H1 (cell line): ENCODE measurements around the gene IFNGR1. TPM values are rescaled to one million over a fixed set of nuclear protein-coding genes. Genes with fewer than 3 reads are reported as not detected.

Experiments used
- CTCF ChIA-PET: fragments of 300-600 bp; sonication (Branson Sonifier 250); formaldehyde crosslinking; loops from one replicate; lab custom pipeline; 2021; ENCODE audit not compliant: partially characterized antibody; lab: Charles Lee
- POLR2A ChIA-PET: fragments of 300-600 bp; sonication (Branson Sonifier 250); formaldehyde crosslinking; loops from one replicate; lab custom pipeline; 2021; ENCODE audit warnings: inconsistent platforms; ENCODE audit not compliant: partially characterized antibody; lab: Charles Lee
- DNase-seq, 2 experiments: peaks; one replicate each; pipeline versions ENCODE4 v3.0.0 to v3.0.0-alpha.2; 2010 to 2022; ENCODE audit warnings: low spot score in 2 of 2, low read depth in 1 of 2, mixed read lengths in 1 of 2
- FAIRE-seq: peaks from 2 replicates; lab custom pipeline; 2011; peaks lifted over from hg19 to GRCh38; lab: Jason Lieb, UNC
- H2AFZ ChIP-seq: 2 replicates; pipeline ENCODE4 v1.8.1; 2012; ENCODE audit warnings: low read length, inconsistent platforms
- H2AK5ac ChIP-seq: 2 replicates; pipeline ENCODE4 v1.6.1; 2013; ENCODE audit warnings: low read depth, low read length
- H2BK120ac ChIP-seq: replicated peaks from 2 replicates; pipeline ENCODE3; 2013; ENCODE audit warnings: low read depth, low read length, inconsistent platforms
- H2BK12ac ChIP-seq: 2 replicates; pipeline ENCODE4 v1.6.1; 2013; ENCODE audit warnings: low read depth, low read length
- H2BK15ac ChIP-seq: 2 replicates; pipeline ENCODE4 v1.6.1; 2013; ENCODE audit warnings: low read length
- H2BK20ac ChIP-seq: 2 replicates; pipeline ENCODE4 v1.6.1; 2013; ENCODE audit warnings: low read length
- H2BK5ac ChIP-seq: 2 replicates; pipeline ENCODE4 v1.6.1; 2013; ENCODE audit warnings: low read depth, low read length
- H3K14ac ChIP-seq: 2 replicates; pipeline ENCODE4 v1.6.1; 2013; ENCODE audit warnings: inconsistent platforms; ENCODE audit not compliant: insufficient read length
- H3K18ac ChIP-seq: 2 replicates; pipeline ENCODE4 v1.6.1; 2013; ENCODE audit warnings: low read length; ENCODE audit errors: extremely low read depth
- H3K23ac ChIP-seq: 2 replicates; pipeline ENCODE4 v1.6.1; 2013; ENCODE audit warnings: inconsistent platforms; ENCODE audit not compliant: insufficient read length
- H3K23me2 ChIP-seq: 2 replicates; pipeline ENCODE4 v1.6.1; 2013; ENCODE audit warnings: low read depth, low read length
- H3K27ac ChIP-seq: 2 replicates; pipeline ENCODE4 v1.6.1; 2011; ENCODE audit warnings: low read depth, low read length, inconsistent platforms
- H3K27me3 ChIP-seq, 4 experiments: replicated peaks in 1 of 4; 1 replicate in 1 of 4; 2 replicates in 3 of 4; pipeline versions ENCODE4 v1.6.1 to v1.8.1; 2011 to 2013; ENCODE audit warnings: low read length in 3 of 4, mild to moderate bottlenecking in 3 of 4, inconsistent platforms in 2 of 4, mixed read lengths in 2 of 4, moderate library complexity in 1 of 4; ENCODE audit not compliant: control insufficient read depth in 3 of 4, insufficient read depth in 3 of 4; ENCODE audit errors: extremely low read depth in 1 of 4
- H3K36me3 ChIP-seq, 4 experiments: 2 replicates each; pipeline versions ENCODE4 v1.6.1 to v1.8.1; 2011 to 2013; ENCODE audit warnings: mild to moderate bottlenecking in 4 of 4, low read length in 3 of 4, moderate library complexity in 2 of 4, control low read depth in 1 of 4, inconsistent platforms in 1 of 4; ENCODE audit not compliant: insufficient read depth in 4 of 4, control insufficient read depth in 2 of 4
- H3K4ac ChIP-seq: replicated peaks from 2 replicates; pipeline ENCODE3; 2013; ENCODE audit warnings: low read length, low read depth, mixed read lengths, inconsistent platforms; ENCODE audit not compliant: insufficient read length
- H3K4me1 ChIP-seq, 4 experiments: replicated peaks in 1 of 4; 1 replicate in 1 of 4; 2 replicates in 3 of 4; pipeline versions ENCODE4 v1.6.1 to v1.8.1; 2011 to 2013; ENCODE audit warnings: low read length in 3 of 4, inconsistent platforms in 2 of 4, mixed read lengths in 1 of 4; ENCODE audit not compliant: insufficient read depth in 4 of 4, control insufficient read depth in 3 of 4
- H3K4me2 ChIP-seq, 2 experiments: 2 replicates each; pipeline versions ENCODE4 v1.6.1 to v1.8.1; 2011 to 2013; ENCODE audit warnings: low read depth in 2 of 2, low read length in 2 of 2, control low read depth in 1 of 2, inconsistent platforms in 1 of 2, mild to moderate bottlenecking in 1 of 2; ENCODE audit not compliant: insufficient read depth in 1 of 2
- H3K4me3 ChIP-seq, 4 experiments: fragments of 200-600, 300-600 bp in 1 of 4; sonication (generic), shearing (Covaris generic), sonication (Bioruptor Twin) in 1 of 4; 2 replicates each; pipeline versions ENCODE4 v1.5.1 to v1.8.1; 2011 to 2016; ENCODE audit warnings: low read length in 4 of 4, low read depth in 3 of 4, control low read depth in 2 of 4, inconsistent platforms in 2 of 4, mild to moderate bottlenecking in 2 of 4, mixed read lengths in 1 of 4, moderate library complexity in 1 of 4; ENCODE audit not compliant: insufficient read depth in 2 of 4; ENCODE audit errors: extremely low read depth in 1 of 4
- H3K56ac ChIP-seq: replicated peaks from 2 replicates; pipeline ENCODE3; 2013; ENCODE audit warnings: low read depth, mild to moderate bottlenecking, mixed read lengths, low read length, inconsistent platforms; ENCODE audit not compliant: insufficient read length
- H3K79me1 ChIP-seq: 2 replicates; pipeline ENCODE4 v1.6.1; 2013; ENCODE audit warnings: low read depth, low read length, control low read depth
- H3K79me2 ChIP-seq, 2 experiments: 2 replicates each; pipeline versions ENCODE4 v1.6.1 to v1.8.1; 2012 to 2013; ENCODE audit warnings: low read length in 2 of 2, mild to moderate bottlenecking in 2 of 2, inconsistent platforms in 1 of 2; ENCODE audit not compliant: insufficient read depth in 2 of 2, control insufficient read depth in 1 of 2
- H3K9ac ChIP-seq, 4 experiments: replicated peaks in 1 of 4; 1 replicate in 1 of 4; 2 replicates in 3 of 4; pipeline versions ENCODE4 v1.6.1 to v1.8.1; 2011 to 2013; ENCODE audit warnings: low read depth in 3 of 4, low read length in 3 of 4, control low read depth in 2 of 4, mild to moderate bottlenecking in 2 of 4, moderate library complexity in 2 of 4, inconsistent platforms in 1 of 4; ENCODE audit errors: extremely low read depth in 1 of 4
- H3K9me3 ChIP-seq, 2 experiments: 2 replicates each; pipeline versions ENCODE4 v1.6.1 to v1.8.1; 2012 to 2013; ENCODE audit warnings: mild to moderate bottlenecking in 2 of 2, moderate library complexity in 2 of 2, control low read depth in 1 of 2, inconsistent platforms in 1 of 2, low read depth in 1 of 2, low read length in 1 of 2, mixed read lengths in 1 of 2; ENCODE audit not compliant: insufficient read depth in 2 of 2
- H4K20me1 ChIP-seq, 2 experiments: replicated peaks in 1 of 2; 2 replicates each; pipeline versions ENCODE3 to v1.8.1; 2011 to 2013; ENCODE audit warnings: inconsistent platforms in 2 of 2, low read length in 2 of 2, mild to moderate bottlenecking in 1 of 2; ENCODE audit not compliant: insufficient read depth in 2 of 2, control insufficient read depth in 1 of 2
- H4K5ac ChIP-seq: 2 replicates; pipeline ENCODE4 v1.6.1; 2013; ENCODE audit warnings: low read length, low read depth, mixed read lengths, inconsistent platforms; ENCODE audit not compliant: insufficient read length
- H4K8ac ChIP-seq: 2 replicates; pipeline ENCODE4 v1.8.0; 2013; ENCODE audit warnings: mild to moderate bottlenecking, moderate library complexity, low read length, inconsistent platforms; ENCODE audit not compliant: insufficient read depth; ENCODE audit errors: extremely low read depth
- H4K91ac ChIP-seq: replicated peaks from 2 replicates; pipeline ENCODE3; 2013; ENCODE audit warnings: low read length, mixed read lengths, inconsistent platforms; ENCODE audit not compliant: insufficient read length
- ATF2 ChIP-seq: IDR thresholded peaks from 2 replicates; pipeline ENCODE4 v1.6.1; 2012; ENCODE audit warnings: low read length, inconsistent platforms
- CTBP2 ChIP-seq: IDR thresholded peaks from 2 replicates; pipeline ENCODE4 v1.7.0; 2011; ENCODE audit warnings: borderline replicate concordance, mild to moderate bottlenecking, moderate library complexity, mixed read lengths, low read length; ENCODE audit not compliant: insufficient read depth, insufficient read length
- EGR1 ChIP-seq: IDR thresholded peaks from 2 replicates; pipeline ENCODE4 v1.6.1; 2011; ENCODE audit warnings: low read depth, low read length, borderline replicate concordance
- EP300 ChIP-seq, 2 experiments: IDR thresholded peaks; 1 replicate in 1 of 2; 2 replicates in 1 of 2; pipeline ENCODE4 v1.6.1; 2011 to 2012; ENCODE audit warnings: low read depth in 2 of 2, low read length in 2 of 2, mild to moderate bottlenecking in 2 of 2, borderline replicate concordance in 1 of 2, inconsistent platforms in 1 of 2, moderate library complexity in 1 of 2
- GABPA ChIP-seq: IDR thresholded peaks from 2 replicates; pipeline ENCODE4 v1.6.1; 2011; ENCODE audit warnings: mild to moderate bottlenecking, low read length, moderate library complexity, borderline replicate concordance; ENCODE audit not compliant: insufficient read depth
- JUN ChIP-seq: IDR thresholded peaks from 2 replicates; pipeline ENCODE4 v1.6.1; 2011; ENCODE audit warnings: low read depth, mild to moderate bottlenecking, improper control_type of control experiment, low read length
- JUND ChIP-seq: IDR thresholded peaks from 2 replicates; pipeline ENCODE4 v1.6.1; 2011; ENCODE audit warnings: mild to moderate bottlenecking, improper control_type of control experiment, low read length
- MAFK ChIP-seq: IDR thresholded peaks from 2 replicates; pipeline ENCODE4 v1.6.1; 2012; ENCODE audit warnings: low read depth, mild to moderate bottlenecking, improper control_type of control experiment, low read length
- POLR2A ChIP-seq, 2 experiments: IDR thresholded peaks; 1 replicate in 1 of 2; 2 replicates in 1 of 2; pipeline ENCODE4 v1.6.1; 2011; ENCODE audit warnings: low read depth in 2 of 2, low read length in 2 of 2, mild to moderate bottlenecking in 2 of 2; ENCODE audit errors: control extremely low read depth in 1 of 2
- RAD21 ChIP-seq, 2 experiments: IDR thresholded peaks in 1 of 2; conservative IDR thresholded peaks in 1 of 2; 2 replicates each; pipeline ENCODE4 v1.6.1; 2011; ENCODE audit warnings: low read depth in 2 of 2, low read length in 2 of 2, improper control_type of control experiment in 1 of 2, inconsistent platforms in 1 of 2, mild to moderate bottlenecking in 1 of 2, moderate library complexity in 1 of 2
- RBBP5 ChIP-seq: IDR thresholded peaks from 2 replicates; pipeline ENCODE4 v1.7.1; 2012; ENCODE audit warnings: low read depth, mild to moderate bottlenecking, inconsistent platforms, low read length, moderate library complexity, borderline replicate concordance
- SAP30 ChIP-seq: fragments of 300-600 bp; sonication (generic); IDR thresholded peaks from 2 replicates; pipeline ENCODE4 v1.7.1; 2012; ENCODE audit warnings: low read length, moderate library complexity, mild to moderate bottlenecking, inconsistent platforms; ENCODE audit not compliant: insufficient read depth, insufficient replicate concordance
- TAF1 ChIP-seq: IDR thresholded peaks from 2 replicates; pipeline ENCODE4 v1.6.1; 2011; ENCODE audit warnings: mild to moderate bottlenecking, low read depth, low read length
- polyA plus RNA-seq, 7 experiments: library from polyadenylated mRNA; depleted of rRNA in 3 of 7; stranded (reverse) in 5 of 7; unstranded in 2 of 7; fragments of >200 nt in 5 of 7; fragments of 200-250 nt in 2 of 7; gene quantifications; 1 replicate in 5 of 7; 2 replicates in 1 of 7; 4 replicates in 1 of 7; pipeline versions ENCODE4 v1.2.1 to v1.2.3, GENCODE V29; 2011 to 2013; ENCODE audit warnings: missing spikeins in 2 of 7, mixed read lengths in 2 of 7
- total RNA-seq: library from RNA; stranded (reverse); fragmentation: NEBNext Ultra II Directional; extraction: Animal tissue kit (Norgen Biotek cat#: 25700); gene quantifications from 2 replicates; pipeline ENCODE4 v1.2.1, GENCODE V29; 2021

The IFNGR1 gene
- total and polyA plus RNA-seq, 2 of the 8 experiments (the other 6 are each of a cell fraction or from before 2014, with no cell fraction given), result 9.7 to 20.9 TPM

- H3K79me2 ChIP-seq, result peaks cover 20 to 78% of the 10 kb centered on the region in 2 experiments
- FAIRE-seq (no peak), DNase-seq (no peak)
- no peak overlapping the region for H2BK20ac ChIP-seq
- no peak overlapping the region for H3K23ac ChIP-seq
- peaks cover 14% of the 10 kb centered on the region for H3K79me1 ChIP-seq
- peaks cover 0 to 9% (median 4%) of the 10 kb centered on the region in 4 experiments; a peak in 3 of 8 replicates for H3K36me3 ChIP-seq
- no peaks in the 10 kb centered on the region for H3K27me3 ChIP-seq
- no peak overlapping the region for H4K5ac ChIP-seq
- no peak overlapping the region for H2AK5ac ChIP-seq
- no peak overlapping the region for H2BK5ac ChIP-seq
- H2AFZ ChIP-seq, result no peak overlapping the region
- no peak overlapping the region for H4K8ac ChIP-seq
- H3K18ac ChIP-seq, result no peak overlapping the region
- ChIA-PET POLR2A (no interaction called here), CTCF (no interaction called here)
- H2BK15ac ChIP-seq, result no peak overlapping the region
- H2BK12ac ChIP-seq, result no peak overlapping the region
- H3K4ac ChIP-seq, result no peak overlapping the region
- H3K23me2 ChIP-seq, result 0 out of 2 replicates have a peak, but pooled peaks cover 3% of the 10 kb centered on the region
- H3K14ac ChIP-seq, result no peak overlapping the region
- H3K9me3 ChIP-seq, result no peaks in the 10 kb centered on the region
- H3K4me2 ChIP-seq, result no peak overlapping the region; a peak in 1 of 4 replicates
- no peak overlapping the region for H3K27ac ChIP-seq
- H2BK120ac ChIP-seq, result no peak overlapping the region
- H3K56ac ChIP-seq, result no peak overlapping the region
- peaks cover 7 to 9% (median 7%) of the 10 kb centered on the region in 4 experiments; a peak in 6 of 7 replicates for H3K4me1 ChIP-seq
- no peak overlapping the region for H4K91ac ChIP-seq
- no peak overlapping the region for H3K9ac ChIP-seq
- H3K4me3 ChIP-seq, result no peak overlapping the region
- H4K20me1 ChIP-seq, result peaks cover 2 to 7% of the 10 kb centered on the region in 2 experiments
- TF ChIP-seq EGR1 (no peak), TAF1 (no peak), JUN (no peak), GABPA (no peak), ATF2 (no peak), EP300 (IDR thresholded peaks at IDR 0.05; ENCODE audit: borderline replicate concordance in 1 of 2, low read depth in 2 of 2, low read length in 2 of 2) (no peak), POLR2A (IDR thresholded peaks at IDR 0.05; ENCODE audit: control extremely low read depth in 1 of 2, low read depth in 2 of 2, low read length in 2 of 2) (no peak), CTBP2 (no peak), SAP30 (no peak), RAD21 (IDR thresholded peaks at IDR 0.05 in 1 of 2, conservative IDR thresholded peaks at IDR 0.05 in 1 of 2; ENCODE audit: low read depth in 2 of 2, low read length in 2 of 2) (no peak), JUND (no peak), MAFK (no peak), RBBP5 (no peak)
Observed at GRCh38 chr6:137216106-137216505, 3.1 kb downstream of the IFNGR1 start.
